CD4-positive, CD25-positive, alpha-beta regulatory T cell (primary cell): ENCODE measurements around the gene BOLA2. TPM values are rescaled to one million over a fixed set of nuclear protein-coding genes. Genes with fewer than 3 reads are reported as not detected.
"Not testable (repeated sequence)": the region's sequence is repeated elsewhere in the genome, so short reads cannot be mapped to it uniquely, and the experiment has no call there.

Source experiments
- ATAC-seq, 2 donors: fragments of 150-1000 bp; cut with Tn5 transposase; one replicate each; pipeline ENCODE4 v1.10.0; 2021; ENCODE audit warnings: low read depth in 2 of 2, moderate number of reproducible peaks in 2 of 2, moderate library complexity in 1 of 2
- DNase-seq, 3 donors: peaks; one replicate each; pipeline versions ENCODE4 v3.0.0 to v3.0.0-alpha.2; 2012 to 2022; ENCODE audit warnings: mixed read lengths in 1 of 3
- H3K27ac ChIP-seq: one replicate; pipeline ENCODE4 v1.7.0; 2013; ENCODE audit warnings: mild to moderate bottlenecking, low read length; ENCODE audit not compliant: insufficient read depth, poor library complexity, severe bottlenecking
- H3K27me3 ChIP-seq: one replicate; pipeline ENCODE4 v1.7.0; 2013; ENCODE audit warnings: low read length; ENCODE audit not compliant: control insufficient read depth, insufficient read depth
- H3K36me3 ChIP-seq: one replicate; pipeline ENCODE4 v1.7.0; 2013; ENCODE audit warnings: mild to moderate bottlenecking, low read length, moderate library complexity; ENCODE audit not compliant: control insufficient read depth, insufficient read depth
- H3K4me1 ChIP-seq: 2 replicates; pipeline ENCODE4 v1.7.0; 2013; ENCODE audit warnings: mild to moderate bottlenecking, low read length; ENCODE audit not compliant: insufficient read depth, control insufficient read depth, poor library complexity, severe bottlenecking
- H3K4me3 ChIP-seq: one replicate; pipeline ENCODE4 v1.7.0; 2013; ENCODE audit warnings: low read depth, mild to moderate bottlenecking, low read length, moderate library complexity
- H3K9me3 ChIP-seq, 2 experiments: 1 replicate in 1 of 2; 2 replicates in 1 of 2; pipeline ENCODE4 v1.7.0; 2013; ENCODE audit warnings: low read length in 2 of 2, mild to moderate bottlenecking in 1 of 2, moderate library complexity in 1 of 2; ENCODE audit not compliant: control insufficient read depth in 2 of 2
- H3K27ac Mint-ChIP-seq, 3 donors: one replicate each; pipeline ENCODE4 v1.8.0; 2020 to 2022; ENCODE audit warnings: mild to moderate bottlenecking in 3 of 3, mixed read lengths in 3 of 3, moderate library complexity in 2 of 3
- H3K27me3 Mint-ChIP-seq: one replicate; pipeline ENCODE4 v1.8.0; 2022; ENCODE audit warnings: mild to moderate bottlenecking, mixed read lengths
- H3K36me3 Mint-ChIP-seq: one replicate; pipeline ENCODE4 v1.8.0; 2020; ENCODE audit warnings: mixed read lengths
- H3K4me1 Mint-ChIP-seq, 4 donors: one replicate each; pipeline ENCODE4 v1.8.0; 2020 to 2022; ENCODE audit warnings: mixed read lengths in 4 of 4, mild to moderate bottlenecking in 1 of 4
- H3K4me3 Mint-ChIP-seq, 4 donors: one replicate each; pipeline ENCODE4 v1.8.0; 2020 to 2022; ENCODE audit warnings: mild to moderate bottlenecking in 4 of 4, mixed read lengths in 4 of 4, moderate library complexity in 3 of 4
- H3K9me3 Mint-ChIP-seq, 7 donors: one replicate each; pipeline ENCODE4 v1.8.0; 2020 to 2022; ENCODE audit warnings: mixed read lengths in 7 of 7, mild to moderate bottlenecking in 3 of 7, moderate library complexity in 2 of 7
- polyA plus RNA-seq, 4 donors: library from polyadenylated mRNA; unstranded; fragments of 300-500 nt; fragmentation: Illumina TruSeq; gene quantifications; one replicate each; pipeline ENCODE4 v1.2.3, GENCODE V29; 2021
- total RNA-seq: library from RNA; stranded (reverse); gene quantifications from one replicate; pipeline ENCODE4 v1.2.3, GENCODE V29; 2022

BOLA2 gene
- 7.4 TPM for total RNA-seq
- 10 to 100 TPM; 19.0 to 41.9 (median 24.9) TPM for polyA plus RNA-seq

- H3K4me1 Mint-ChIP-seq, H3K27ac Mint-ChIP-seq, H3K9me3 Mint-ChIP-seq, H3K4me3 Mint-ChIP-seq, H3K27me3 ChIP-seq, H3K36me3 Mint-ChIP-seq, H3K27me3 Mint-ChIP-seq, DNase-seq, H3K4me1 ChIP-seq, H3K9me3 ChIP-seq, H3K4me3 ChIP-seq, H3K27ac ChIP-seq, H3K36me3 ChIP-seq: not testable (repeated sequence)
- ATAC-seq: peak; percentile 89 to 90
Observed at GRCh38 chr16:29454269-29454668, at the start of gene BOLA2, which contains the start of gene SLX1B. Gene BOLA2 (minus strand): TSS chr16:29454351. CDS start chr16:29454253, 98 bp downstream. Gene SLX1B (plus strand): TSS chr16:29454533.

- not testable (repeated sequence) for H3K36me3 Mint-ChIP-seq, DNase-seq
Observed at GRCh38 chr16:29482276-29482675, 28.1 kb upstream of the BOLA2 start.

GRCh38 chr16:29472065-29472464 lies 17.9 kb upstream of the BOLA2 start:
- H3K27ac Mint-ChIP-seq, DNase-seq, H3K36me3 ChIP-seq, H3K27me3 Mint-ChIP-seq, H3K4me1 ChIP-seq, H3K27ac ChIP-seq, H3K4me3 Mint-ChIP-seq, H3K9me3 ChIP-seq, H3K4me1 Mint-ChIP-seq, H3K9me3 Mint-ChIP-seq, H3K4me3 ChIP-seq, H3K27me3 ChIP-seq, H3K36me3 Mint-ChIP-seq: not testable (repeated sequence)
- ATAC-seq: peak; percentile 27 to 43

More at GRCh38 chr16:29482276-29482675, 28.1 kb upstream of the BOLA2 start:
- H3K9me3 ChIP-seq, H3K36me3 ChIP-seq, H3K4me1 Mint-ChIP-seq, H3K27ac ChIP-seq, H3K4me1 ChIP-seq, H3K4me3 Mint-ChIP-seq, H3K27me3 Mint-ChIP-seq, H3K4me3 ChIP-seq, H3K9me3 Mint-ChIP-seq, H3K27me3 ChIP-seq, H3K27ac Mint-ChIP-seq, ATAC-seq: not testable (repeated sequence)

- H3K27ac Mint-ChIP-seq, H3K4me1 Mint-ChIP-seq, H3K27ac ChIP-seq, H3K36me3 ChIP-seq, H3K9me3 Mint-ChIP-seq, H3K9me3 ChIP-seq, H3K27me3 ChIP-seq, H3K4me3 ChIP-seq, H3K4me1 ChIP-seq, H3K27me3 Mint-ChIP-seq, H3K36me3 Mint-ChIP-seq: not testable (repeated sequence)
- DNase-seq: peak in 2 of 3 donors; percentile 19 to 25
- H3K4me3 Mint-ChIP-seq: peak overlapping the region in 3 of 4 donors; percentile 59 to 74 (median 62)
- peak; percentile 32 to 41 for ATAC-seq
Observed at GRCh38 chr16:29469660-29470059, 15.5 kb upstream of the BOLA2 start.

- H3K9me3 ChIP-seq, H3K27ac ChIP-seq, H3K4me3 Mint-ChIP-seq, H3K27me3 Mint-ChIP-seq, DNase-seq, H3K27ac Mint-ChIP-seq, H3K36me3 Mint-ChIP-seq, H3K4me3 ChIP-seq, H3K36me3 ChIP-seq, H3K9me3 Mint-ChIP-seq, H3K27me3 ChIP-seq, H3K4me1 ChIP-seq, H3K4me1 Mint-ChIP-seq: not testable (repeated sequence)
- ATAC-seq: peak in 1 of 2 donors; percentile 11
Observed at GRCh38 chr16:29467654-29468366, 13.7 kb upstream of the BOLA2 start.

GRCh38 chr16:29466904-29467303 lies 12.8 kb upstream of the BOLA2 start:
- not testable (repeated sequence) for H3K9me3 ChIP-seq, H3K36me3 Mint-ChIP-seq, H3K4me1 Mint-ChIP-seq, H3K4me3 ChIP-seq, H3K27me3 Mint-ChIP-seq, H3K27ac ChIP-seq, H3K4me3 Mint-ChIP-seq, H3K9me3 Mint-ChIP-seq, H3K27ac Mint-ChIP-seq, DNase-seq, H3K4me1 ChIP-seq, H3K36me3 ChIP-seq, H3K27me3 ChIP-seq
- peak; percentile 46 to 60 for ATAC-seq

- H3K4me3 ChIP-seq, H3K27me3 Mint-ChIP-seq, DNase-seq, H3K4me1 Mint-ChIP-seq, H3K36me3 ChIP-seq, H3K9me3 Mint-ChIP-seq, H3K4me3 Mint-ChIP-seq, H3K4me1 ChIP-seq, H3K27ac ChIP-seq, H3K27ac Mint-ChIP-seq, H3K27me3 ChIP-seq, H3K9me3 ChIP-seq, H3K36me3 Mint-ChIP-seq: not testable (repeated sequence)
- ATAC-seq: peak in 1 of 2 donors; percentile 43
Observed at GRCh38 chr16:29465985-29466824, 12.1 kb upstream of the BOLA2 start.

- H3K27me3 Mint-ChIP-seq, H3K27ac ChIP-seq, H3K9me3 Mint-ChIP-seq, H3K36me3 ChIP-seq, H3K4me1 Mint-ChIP-seq, H3K36me3 Mint-ChIP-seq, H3K9me3 ChIP-seq, DNase-seq, H3K4me3 Mint-ChIP-seq, ATAC-seq, H3K4me1 ChIP-seq, H3K27me3 ChIP-seq, H3K4me3 ChIP-seq, H3K27ac Mint-ChIP-seq: not testable (repeated sequence)
Observed at GRCh38 chr16:29460647-29461030, 6.5 kb upstream of the BOLA2 start.
